HG03432 (cell line): Measurements from ENCODE around the gene GLI1.
"Not testable (repeated sequence)": the region's sequence is repeated elsewhere in the genome, so short reads cannot be mapped to it uniquely, and the experiment has no call there.

Experiments
- ATAC-seq: cut with Tn5 transposase; IDR thresholded peaks from one replicate; pipeline ENCODE4 v1.9.1; 2021; ENCODE audit warnings: mild to moderate bottlenecking, moderate library complexity; ENCODE audit not compliant: unreplicated experiment

GLI1 gene

GRCh38 chr12:57441393-57441792 is 18.2 kb upstream of the GLI1 start:
- not testable (repeated sequence) for ATAC-seq

- ATAC-seq, result no peak
Measured at GRCh38 chr12:57441846-57442427, 17.6 kb upstream of the GLI1 start.

GRCh38 chr12:57444337-57444736 is 15.2 kb upstream of the GLI1 start:
- ATAC-seq, result not testable (repeated sequence)

- ATAC-seq, result no peak
Measured at GRCh38 chr12:57444744-57445143, 14.8 kb upstream of the GLI1 start.

GRCh38 chr12:57446292-57446960 is 13.2 kb upstream of the GLI1 start:
- no peak for ATAC-seq

GRCh38 chr12:57448669-57449068 is 10.9 kb upstream of the GLI1 start:
- no peak for ATAC-seq

GRCh38 chr12:57449375-57449774 is 10.2 kb upstream of the GLI1 start:
- no peak for ATAC-seq

GRCh38 chr12:57450057-57450456 is 9.5 kb upstream of the GLI1 start:
- no peak for ATAC-seq

GRCh38 chr12:57451233-57451778 is 8.3 kb upstream of the GLI1 start:
- no peak for ATAC-seq

- ATAC-seq, result no peak
Measured at GRCh38 chr12:57452181-57452936, 7.2 kb upstream of the GLI1 start.

- ATAC-seq, result peak; percentile 39
Measured at GRCh38 chr12:57452937-57453509, 6.6 kb upstream of the GLI1 start.

GRCh38 chr12:57454213-57454565 is 5.4 kb upstream of the GLI1 start:
- ATAC-seq, result no peak

GRCh38 chr12:57454566-57455373 is 4.8 kb upstream of the GLI1 start, which contains the start of gene INHBE:
Gene INHBE (plus strand): TSS chr12:57455307. CDS start chr12:57455537, 230 bp downstream.
- no peak for ATAC-seq

GRCh38 chr12:57455374-57456144 is 4.0 kb upstream of the GLI1 start:
- no peak for ATAC-seq

- peak; percentile 27 for ATAC-seq
Measured at GRCh38 chr12:57456145-57456700, 3.4 kb upstream of the GLI1 start.

GRCh38 chr12:57456737-57457490 is 2.7 kb upstream of the GLI1 start:
- ATAC-seq, result no peak

GRCh38 chr12:57458665-57459054 is 925 bp upstream of the GLI1 start:
- ATAC-seq, result no peak

GRCh38 chr12:57459055-57459749 is 383 bp upstream of the GLI1 start:
- ATAC-seq, result peak; percentile 47
